HG03196 (cell line): Measurements from ENCODE around the gene ANKRD11.

Experiments used
- ATAC-seq: cut with Tn5 transposase; IDR thresholded peaks from one replicate; pipeline ENCODE4 v1.9.1; 2021; ENCODE audit not compliant: unreplicated experiment

Gene ANKRD11

GRCh38 chr16:89490439-89491237 lies at the start of gene ANKRD11:
Gene ANKRD11 (minus strand): TSS chr16:89490561. CDS start chr16:89317019, 173,542 bp downstream.
- peak; percentile 85 for ATAC-seq

- no peak for ATAC-seq
These were observed 47.9 kb upstream of the ANKRD11 start for GRCh38 chr16:89538286-89538685.

- no peak for ATAC-seq
These were observed 47.2 kb upstream of the ANKRD11 start for GRCh38 chr16:89537549-89537925.

- no peak for ATAC-seq
These were observed 46.7 kb upstream of the ANKRD11 start for GRCh38 chr16:89536886-89537548.

- no peak for ATAC-seq
These were observed 46.0 kb upstream of the ANKRD11 start for GRCh38 chr16:89536371-89536770.

GRCh38 chr16:89534252-89534756 lies 43.9 kb upstream of the ANKRD11 start:
- no peak for ATAC-seq

- ATAC-seq = no peak
These were observed 41.6 kb upstream of the ANKRD11 start for GRCh38 chr16:89531821-89532526.

- ATAC-seq = no peak
These were observed 40.3 kb upstream of the ANKRD11 start for GRCh38 chr16:89530401-89531381.

- no peak for ATAC-seq
These were observed 38.7 kb upstream of the ANKRD11 start for GRCh38 chr16:89529097-89529496.

GRCh38 chr16:89525146-89525913 lies 35.0 kb upstream of the ANKRD11 start:
- ATAC-seq = no peak

- no peak for ATAC-seq
These were observed 33.5 kb upstream of the ANKRD11 start for GRCh38 chr16:89523680-89524344.

GRCh38 chr16:89522287-89522686 lies 31.9 kb upstream of the ANKRD11 start:
- no peak for ATAC-seq

- ATAC-seq = no peak
These were observed 29.5 kb upstream of the ANKRD11 start for GRCh38 chr16:89519881-89520280.

- no peak for ATAC-seq
These were observed 26.8 kb upstream of the ANKRD11 start for GRCh38 chr16:89517128-89517527.

GRCh38 chr16:89512453-89512852 lies 22.1 kb upstream of the ANKRD11 start:
- ATAC-seq = no peak

GRCh38 chr16:89511374-89511773 lies 21.0 kb upstream of the ANKRD11 start:
- ATAC-seq = no peak

- no peak for ATAC-seq
These were observed 20.2 kb upstream of the ANKRD11 start for GRCh38 chr16:89510526-89510925.

GRCh38 chr16:89507834-89508590 lies 17.7 kb upstream of the ANKRD11 start, which contains the start of gene SPG7:
Gene SPG7 (plus strand): TSS chr16:89508403. CDS start chr16:89508418, 15 bp downstream.
- peak; percentile 63 for ATAC-seq
